Activated gamma-delta T cell treated with Interleukin-2 at 50 U/mL for 16 hours (primary cell): ENCODE results near the gene GALNT8.
"Not testable (repeated sequence)": the region's sequence is repeated elsewhere in the genome, so short reads cannot be mapped to it uniquely, and the experiment has no call there.

Source experiments
- DNase-seq: peaks from one replicate; pipeline ENCODE4 v3.0.0-alpha.2; 2020

The GALNT8 gene, protein sequence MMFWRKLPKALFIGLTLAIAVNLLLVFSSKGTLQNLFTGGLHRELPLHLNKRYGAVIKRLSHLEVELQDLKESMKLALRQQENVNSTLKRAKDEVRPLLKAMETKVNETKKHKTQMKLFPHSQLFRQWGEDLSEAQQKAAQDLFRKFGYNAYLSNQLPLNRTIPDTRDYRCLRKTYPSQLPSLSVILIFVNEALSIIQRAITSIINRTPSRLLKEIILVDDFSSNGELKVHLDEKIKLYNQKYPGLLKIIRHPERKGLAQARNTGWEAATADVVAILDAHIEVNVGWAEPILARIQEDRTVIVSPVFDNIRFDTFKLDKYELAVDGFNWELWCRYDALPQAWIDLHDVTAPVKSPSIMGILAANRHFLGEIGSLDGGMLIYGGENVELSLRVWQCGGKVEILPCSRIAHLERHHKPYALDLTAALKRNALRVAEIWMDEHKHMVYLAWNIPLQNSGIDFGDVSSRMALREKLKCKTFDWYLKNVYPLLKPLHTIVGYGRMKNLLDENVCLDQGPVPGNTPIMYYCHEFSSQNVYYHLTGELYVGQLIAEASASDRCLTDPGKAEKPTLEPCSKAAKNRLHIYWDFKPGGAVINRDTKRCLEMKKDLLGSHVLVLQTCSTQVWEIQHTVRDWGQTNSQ

DNA sequence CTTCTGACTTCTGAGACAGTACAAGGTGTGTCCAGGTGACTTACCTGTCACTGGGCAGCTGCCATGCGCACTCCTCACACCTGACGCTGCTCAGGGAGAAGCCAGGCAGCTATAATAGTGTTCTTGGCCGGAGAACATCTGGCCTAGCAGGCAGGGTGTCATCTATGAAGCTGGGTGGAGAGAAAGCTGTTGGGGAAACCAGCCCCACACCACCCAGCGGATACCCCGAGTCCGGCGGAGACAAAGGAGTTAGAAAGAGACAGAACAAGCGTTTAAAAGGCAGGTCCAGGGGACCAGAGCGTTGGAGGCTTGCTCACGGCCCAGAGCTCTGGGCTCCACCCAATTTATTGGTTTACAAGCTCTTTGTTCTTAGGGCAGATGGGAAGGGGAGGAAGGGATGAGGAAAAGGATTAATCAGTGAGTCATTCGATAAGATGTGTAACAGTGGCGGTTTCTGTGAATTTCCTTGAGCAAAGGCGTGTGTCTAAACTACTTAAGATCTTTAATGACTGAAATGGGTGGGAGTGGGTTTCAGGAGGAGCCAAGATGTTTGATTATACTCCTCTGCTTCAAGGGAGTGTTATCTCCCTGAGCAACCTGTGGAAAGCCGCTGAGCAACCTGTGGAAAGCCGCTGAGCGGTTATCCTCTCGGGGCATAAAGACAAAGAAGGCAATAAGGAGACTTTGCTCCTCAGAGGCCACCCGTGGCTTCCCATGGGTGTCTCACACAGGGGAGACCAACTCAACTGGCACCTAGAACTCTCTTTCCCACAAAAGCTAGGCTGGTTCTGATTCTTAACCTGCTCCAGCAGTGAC lies at the start of gene GALNT8:
Gene GALNT8 (plus strand): TSS at position 580 of the 816 bp plus-strand sequence. CDS start 278 bp downstream, outside the sequence.
- DNase-seq: no peak

DNA sequence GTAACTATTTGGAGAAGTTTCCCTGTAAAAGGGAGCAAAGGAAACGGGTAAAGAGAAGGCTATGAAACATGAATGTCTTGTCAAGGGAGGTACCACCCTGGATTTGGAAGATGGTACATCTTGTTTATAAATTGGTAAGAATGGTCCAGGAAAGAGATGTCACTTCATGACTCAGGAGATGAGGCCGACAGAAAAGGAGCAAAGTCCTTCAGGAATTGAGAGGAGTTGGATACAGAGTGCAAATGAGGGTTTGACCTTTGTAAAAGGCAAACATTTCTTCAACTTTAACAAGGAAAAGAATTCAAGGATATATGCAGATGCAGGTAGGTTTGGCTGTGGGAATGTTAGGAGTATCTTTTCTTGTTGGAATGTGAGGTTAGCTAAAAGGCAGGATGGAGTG lies 40.5 kb upstream of the GALNT8 start:
- DNase-seq: no peak

DNA sequence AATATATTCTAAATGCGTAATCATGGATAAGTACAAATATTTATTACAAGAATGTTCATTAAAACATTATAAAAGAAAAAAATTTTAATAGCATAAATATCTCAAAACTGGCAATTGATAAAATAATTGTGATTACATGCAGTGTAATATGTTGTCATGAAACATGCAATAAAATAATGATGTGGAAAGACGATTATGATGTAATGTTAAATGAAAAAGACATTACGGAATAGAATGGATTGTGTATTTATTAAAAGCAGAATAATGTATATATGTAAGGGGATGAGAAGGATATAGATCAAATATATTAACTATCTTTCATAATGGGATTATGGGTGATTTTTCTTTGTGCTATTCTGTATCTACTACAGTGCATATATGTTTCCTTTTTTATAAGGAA lies 38.5 kb upstream of the GALNT8 start:
- DNase-seq: no peak

- DNase-seq: no peak
Observed at GRCh38 chr12:4685317-4685716, 34.9 kb upstream of the GALNT8 start.

GRCh38 chr12:4690760-4691159 lies 29.4 kb upstream of the GALNT8 start:
- no peak for DNase-seq

DNA sequence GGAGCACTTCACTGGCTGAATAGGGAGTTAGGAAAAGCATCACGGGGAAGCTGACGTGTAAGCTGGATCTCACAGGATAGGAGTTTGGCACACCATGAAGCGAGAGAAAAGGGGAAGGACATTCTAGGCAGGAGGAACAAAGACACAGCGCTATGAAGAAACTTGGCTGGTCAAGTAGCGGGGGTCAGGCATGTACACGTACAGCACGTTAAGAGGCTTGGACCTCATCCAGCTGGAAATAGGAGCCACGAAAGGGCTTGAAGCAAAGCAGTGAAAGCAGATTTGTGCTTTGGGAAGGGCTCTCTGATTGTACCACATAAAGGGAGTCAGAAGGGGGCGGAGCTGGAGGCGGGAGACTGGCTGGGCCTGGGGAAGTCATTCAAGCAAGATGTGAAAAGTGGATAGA lies 19.6 kb upstream of the GALNT8 start:
- DNase-seq: no peak

DNA sequence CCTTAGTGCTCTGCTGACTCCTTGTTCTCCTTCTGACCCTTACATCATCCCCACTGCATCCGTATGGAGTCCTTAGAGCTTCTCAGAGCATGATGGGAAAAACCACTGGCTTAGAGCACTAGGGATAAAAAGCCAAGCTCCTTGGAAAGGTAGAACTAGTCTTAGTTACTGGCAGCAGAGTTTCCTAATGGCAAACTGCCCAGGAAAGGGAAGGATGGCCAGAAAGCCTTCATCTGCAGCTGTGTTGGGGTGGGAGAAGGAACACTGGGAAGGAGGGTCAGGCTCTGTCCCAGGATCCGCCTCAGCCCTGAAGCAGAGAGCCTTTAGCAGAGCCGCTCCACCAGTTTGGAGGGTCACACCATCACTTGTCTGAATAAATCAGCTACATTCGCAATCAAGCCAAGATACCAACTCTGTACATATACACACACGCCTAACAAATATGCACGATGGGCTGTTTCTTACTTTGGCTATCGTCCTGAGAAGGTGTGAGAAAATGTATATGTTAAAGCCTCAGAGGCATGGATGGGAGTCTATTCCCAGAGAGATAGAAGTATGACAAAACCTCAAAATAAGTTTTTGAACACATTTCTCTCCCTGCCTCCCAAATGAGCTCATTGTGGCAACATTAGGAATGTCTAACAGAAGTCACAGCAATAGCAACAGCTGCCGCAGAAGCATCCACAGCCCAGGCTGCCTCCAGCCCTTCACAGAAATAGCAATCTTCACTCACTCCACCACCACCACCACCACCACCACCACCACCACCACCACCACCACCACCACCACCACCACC lies 18.6 kb upstream of the GALNT8 start:
- DNase-seq: no peak

DNA sequence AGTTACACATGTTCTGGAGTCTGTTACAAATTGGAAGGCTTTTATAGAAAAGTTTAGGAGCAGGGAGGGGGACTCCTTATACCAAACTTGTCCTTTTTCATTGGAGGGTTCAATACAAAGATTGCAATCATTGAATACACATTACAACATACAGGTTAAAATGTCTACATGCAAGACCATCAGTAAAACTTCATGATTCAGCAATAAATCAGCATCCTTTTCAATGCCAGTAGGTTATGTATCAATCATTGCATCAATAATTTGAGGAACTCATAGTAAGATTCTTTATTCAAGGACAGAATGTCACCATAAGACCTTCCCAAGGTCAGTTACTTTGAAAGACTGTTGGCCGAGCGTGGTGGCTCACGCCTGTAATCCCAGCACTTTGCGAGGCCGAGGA lies 16.5 kb upstream of the GALNT8 start:
- DNase-seq: no peak

GRCh38 chr12:4705824-4706223 lies 14.4 kb upstream of the GALNT8 start:
- no peak for DNase-seq

DNA sequence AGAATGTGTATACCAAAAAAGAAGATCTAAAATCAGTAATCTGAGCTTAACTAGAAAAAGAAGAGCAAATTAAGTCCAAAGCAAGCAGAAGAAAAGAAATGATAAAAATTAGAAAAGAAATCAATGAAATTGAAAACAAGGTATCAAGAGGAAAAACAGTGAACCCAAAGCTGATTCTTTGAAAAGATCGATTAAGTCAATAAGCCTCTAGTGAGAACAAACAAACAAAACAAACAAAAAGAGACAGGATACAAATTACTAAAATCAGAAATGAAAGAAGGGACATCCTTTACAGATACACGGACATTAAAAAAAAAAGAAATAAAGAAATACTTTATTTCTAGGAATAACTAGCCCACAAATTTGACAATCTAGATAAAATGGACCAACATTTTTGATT lies 12.9 kb upstream of the GALNT8 start:
- DNase-seq: no peak

GRCh38 chr12:4710113-4710512 lies 10.1 kb upstream of the GALNT8 start:
- DNase-seq: no peak

DNA sequence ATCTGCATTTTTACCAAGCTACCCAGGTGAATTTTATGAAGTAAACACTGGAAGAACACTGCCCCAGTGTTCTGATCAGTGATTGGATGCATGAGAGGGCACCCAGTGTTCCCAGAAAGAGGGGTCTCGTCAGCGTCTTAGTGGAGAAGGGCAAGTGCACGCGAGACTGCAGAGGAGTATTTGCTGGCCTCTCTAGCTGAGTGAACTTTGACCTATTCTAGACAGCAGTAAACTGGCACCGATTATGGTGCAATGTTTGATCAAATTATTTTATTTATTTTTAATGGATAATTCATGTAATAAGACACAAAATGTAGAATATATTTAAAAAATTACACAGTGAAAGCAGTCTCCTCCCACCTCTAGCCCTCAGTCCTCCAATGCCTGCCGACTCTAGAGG lies 5.3 kb upstream of the GALNT8 start:
- DNase-seq: no peak

DNA sequence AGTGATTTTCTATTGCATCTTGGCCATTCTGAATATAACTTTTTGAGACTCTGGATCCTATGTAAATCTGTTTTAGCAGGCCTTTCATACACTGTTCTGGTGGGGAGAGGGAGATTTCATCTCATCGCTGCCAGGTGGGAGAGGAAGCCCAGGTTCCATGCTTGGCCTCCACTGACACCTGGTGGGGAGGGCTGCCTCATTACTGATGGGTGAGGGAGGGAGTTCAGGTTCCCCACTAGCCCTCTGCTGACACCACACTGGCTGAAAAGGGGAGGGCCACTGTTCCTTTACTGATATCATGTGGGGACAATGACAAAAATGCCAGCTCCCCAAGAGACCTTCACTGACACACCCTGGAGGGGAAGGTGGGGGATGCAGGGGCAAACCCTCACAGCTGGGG lies 2.4 kb upstream of the GALNT8 start:
- no peak for DNase-seq

GRCh38 chr12:4720637-4720995 lies 416 bp downstream of the GALNT8 start:
- DNase-seq: no peak

- not testable (repeated sequence) for DNase-seq
Observed at GRCh38 chr12:4721587-4721986, 1.4 kb downstream of the GALNT8 start.

- DNase-seq: no peak
Observed at GRCh38 chr12:4723226-4723625, 3.0 kb downstream of the GALNT8 start.

DNA sequence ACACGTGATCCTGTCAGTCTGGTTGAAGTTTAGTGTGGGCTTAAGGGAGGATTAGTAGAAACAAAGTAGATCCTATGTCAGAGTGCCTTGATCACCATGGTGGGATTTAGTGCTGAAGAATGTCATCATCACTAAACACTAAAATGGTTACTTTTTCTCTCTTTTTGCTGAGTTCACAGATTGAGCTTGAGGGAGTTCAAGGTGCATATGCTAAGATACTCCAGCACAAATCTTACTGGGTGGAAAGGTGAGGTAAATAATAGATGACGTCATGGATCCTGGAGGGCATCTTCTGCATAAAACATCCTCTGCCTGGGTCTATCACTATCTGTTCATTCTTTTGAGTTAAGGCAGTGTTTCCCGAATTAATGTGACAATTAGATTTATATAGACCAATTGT lies 4.9 kb downstream of the GALNT8 start:
- DNase-seq: no peak

GRCh38 chr12:4734625-4735340 lies 14.6 kb downstream of the GALNT8 start:
- no peak for DNase-seq

GRCh38 chr12:4736091-4736490 lies 15.9 kb downstream of the GALNT8 start:
- no peak for DNase-seq

- DNase-seq: no peak
Observed at GRCh38 chr12:4738541-4738940, 18.3 kb downstream of the GALNT8 start.

GRCh38 chr12:4742416-4742970 lies 22.3 kb downstream of the GALNT8 start:
- no peak for DNase-seq

DNA sequence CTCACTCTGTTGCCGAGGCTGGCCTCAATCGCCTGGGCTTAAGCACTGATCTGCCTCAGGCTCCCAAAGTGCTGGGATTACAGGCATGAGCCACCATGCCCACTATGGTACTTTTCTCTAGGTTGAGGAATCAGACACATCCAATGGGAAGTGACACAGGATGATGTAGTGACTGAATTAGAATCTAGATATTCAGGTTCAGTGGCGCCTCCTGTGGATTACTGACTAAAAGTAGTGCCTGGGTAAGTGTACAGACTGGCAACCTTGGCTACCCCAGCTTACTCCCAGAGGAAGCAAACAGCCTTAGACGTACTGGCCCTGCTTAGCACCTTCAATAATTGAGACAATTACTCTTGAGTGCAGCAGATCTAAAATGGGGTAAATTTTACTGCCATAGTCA lies 22.8 kb downstream of the GALNT8 start:
- DNase-seq: no peak
